ENCODE results near the gene CAMK2D. TPM values are rescaled to one million over a fixed set of nuclear protein-coding genes. Genes with fewer than 3 reads are reported as not detected.

CAMK2D gene
- total RNA-seq, 6 experiments from 2014 or later: 83.7 to 102 (median 94.1) TPM

- H3K4me3 Mint-ChIP-seq: no peak overlapping the region
- H3K4me1 Mint-ChIP-seq (ENCODE audit: low read depth): peaks cover 34% of the 10 kb centered on the region
- H3K27me3 Mint-ChIP-seq (ENCODE audit: insufficient read depth): no peaks in the 10 kb centered on the region
- no peak for TF ChIP-seq CTCF (IDR thresholded peaks at IDR 0.05)
- 0 out of 2 replicates have a peak overlapping the region, but pooled peaks have one; percentile 44 for H3K27ac Mint-ChIP-seq
- DNase-seq: no peak
- no peaks in the 10 kb centered on the region for H3K9me3 Mint-ChIP-seq
- no peaks in the 10 kb centered on the region; the same call in 1 of the 2 replicates for H3K36me3 Mint-ChIP-seq (ENCODE audit: low read depth)
Observed at GRCh38 chr4:113727802-113728201, 33.7 kb downstream of the CAMK2D start.

GRCh38 chr4:113725963-113726362 lies 35.6 kb downstream of the CAMK2D start:
- Mint-ChIP-seq H3K4me3 (peak overlapping the region; percentile 28; the same call in 1 of the 2 replicates), H3K27me3 (ENCODE audit: insufficient read depth) (no peaks in the 10 kb centered on the region), H3K4me1 (ENCODE audit: low read depth) (peaks cover 39% of the 10 kb centered on the region), H3K36me3 (ENCODE audit: low read depth) (no peaks in the 10 kb centered on the region; the same call in 1 of the 2 replicates), H3K9me3 (no peaks in the 10 kb centered on the region), H3K27ac (no peak overlapping the region)
- DNase-seq: no peak
- TF ChIP-seq CTCF (IDR thresholded peaks at IDR 0.05): no peak

- DNase-seq: no peak
- Mint-ChIP-seq H3K27me3 (ENCODE audit: insufficient read depth) (no peaks in the 10 kb centered on the region), H3K27ac (no peak overlapping the region), H3K36me3 (ENCODE audit: low read depth) (peaks cover 14% of the 10 kb centered on the region), H3K4me1 (ENCODE audit: low read depth) (peaks cover 16% of the 10 kb centered on the region), H3K9me3 (no peaks in the 10 kb centered on the region), H3K4me3 (no peak overlapping the region)
- TF ChIP-seq CTCF (IDR thresholded peaks at IDR 0.05): no peak
Observed at GRCh38 chr4:113718252-113718651, 43.3 kb downstream of the CAMK2D start.

GRCh38 chr4:113711883-113712662 lies 49.5 kb downstream of the CAMK2D start:
- Mint-ChIP-seq H3K9me3 (no peaks in the 10 kb centered on the region), H3K27ac (no peak overlapping the region), H3K36me3 (ENCODE audit: low read depth) (peaks cover 5% of the 10 kb centered on the region; the same call in 1 of the 2 replicates), H3K27me3 (ENCODE audit: insufficient read depth) (no peaks in the 10 kb centered on the region), H3K4me1 (ENCODE audit: low read depth) (peaks cover 21% of the 10 kb centered on the region), H3K4me3 (no peak overlapping the region)
- TF ChIP-seq CTCF (IDR thresholded peaks at IDR 0.05): no peak
- DNase-seq: no peak

- Mint-ChIP-seq H3K36me3 (ENCODE audit: low read depth) (0 out of 2 replicates have a peak, but pooled peaks cover under 1% of the 10 kb centered on the region), H3K27ac (no peak overlapping the region), H3K4me3 (no peak overlapping the region), H3K9me3 (no peaks in the 10 kb centered on the region), H3K27me3 (ENCODE audit: insufficient read depth) (no peaks in the 10 kb centered on the region), H3K4me1 (ENCODE audit: low read depth) (peaks cover 33% of the 10 kb centered on the region)
- no peak for DNase-seq
- no peak for TF ChIP-seq CTCF (IDR thresholded peaks at IDR 0.05)
Observed at GRCh38 chr4:113708250-113708649, 53.3 kb downstream of the CAMK2D start.
